BLaER1 (cell line): ENCODE measurements around the gene MIPOL1.
"Not testable (repeated sequence)": the region's sequence is repeated elsewhere in the genome, so short reads cannot be mapped to it uniquely, and the experiment has no call there.

Experiments
- H3K27ac ChIP-seq: shearing (Covaris generic); formaldehyde crosslinking; 2 replicates; pipeline ENCODE4 v1.8.1; 2022
- H3K27me3 ChIP-seq: shearing (Covaris generic); formaldehyde crosslinking; 2 replicates; pipeline ENCODE4 v1.8.1; 2022
- H3K36me3 ChIP-seq: shearing (Covaris generic); formaldehyde crosslinking; 2 replicates; pipeline ENCODE4 v1.8.1; 2022
- H3K4me1 ChIP-seq: shearing (Covaris generic); formaldehyde crosslinking; 2 replicates; pipeline ENCODE4 v1.8.1; 2022
- H3K4me2 ChIP-seq: shearing (Covaris generic); formaldehyde crosslinking; 2 replicates; pipeline ENCODE4 v1.8.1; 2022
- H3K4me3 ChIP-seq: shearing (Covaris generic); formaldehyde crosslinking; 2 replicates; pipeline ENCODE4 v1.8.1; 2022
- H3K9ac ChIP-seq: shearing (Covaris generic); formaldehyde crosslinking; 2 replicates; pipeline ENCODE4 v1.8.1; 2022
- H3K9me3 ChIP-seq: shearing (Covaris generic); formaldehyde crosslinking; 2 replicates; pipeline ENCODE4 v1.8.1; 2022
- H4K20me1 ChIP-seq: shearing (Covaris generic); formaldehyde crosslinking; 2 replicates; pipeline ENCODE4 v1.8.1; 2022
- Cebpa-rat ChIP-seq: shearing (Covaris generic); IDR thresholded peaks from 2 replicates; pipeline ENCODE4 v1.8.1; 2022

Gene MIPOL1

GRCh38 chr14:37434867-37435266 lies 237.1 kb downstream of the MIPOL1 start:
- no peak overlapping the region for H3K27ac ChIP-seq
- no peaks in the 10 kb centered on the region for H3K36me3 ChIP-seq
- H3K4me3 ChIP-seq, result no peak overlapping the region
- no peak overlapping the region for H3K9ac ChIP-seq
- no peaks in the 10 kb centered on the region for H3K27me3 ChIP-seq
- TF ChIP-seq Cebpa-rat, result no peak
- H3K4me2 ChIP-seq, result no peak overlapping the region
- no peaks in the 10 kb centered on the region for H4K20me1 ChIP-seq
- H3K9me3 ChIP-seq, result no peaks in the 10 kb centered on the region
- no peaks in the 10 kb centered on the region for H3K4me1 ChIP-seq

- no peak for TF ChIP-seq Cebpa-rat
- Histone ChIP-seq H3K4me2 (no peak overlapping the region), H3K27ac (no peak overlapping the region)
These were observed 238.8 kb downstream of the MIPOL1 start for GRCh38 chr14:37436519-37436918.

GRCh38 chr14:37437490-37437889 lies 239.8 kb downstream of the MIPOL1 start:
- Histone ChIP-seq H3K9ac (no peak overlapping the region), H3K36me3 (no peaks in the 10 kb centered on the region), H3K4me1 (no peaks in the 10 kb centered on the region), H3K27ac (no peak overlapping the region), H3K4me2 (no peak overlapping the region), H3K9me3 (no peaks in the 10 kb centered on the region), H4K20me1 (no peaks in the 10 kb centered on the region), H3K4me3 (no peak overlapping the region), H3K27me3 (no peaks in the 10 kb centered on the region)
- TF ChIP-seq Cebpa-rat, result no peak

More at GRCh38 chr14:37436519-37436918, 238.8 kb downstream of the MIPOL1 start:
- H3K36me3 ChIP-seq, result no peaks in the 10 kb centered on the region
- H4K20me1 ChIP-seq, result no peaks in the 10 kb centered on the region
- no peaks in the 10 kb centered on the region for H3K9me3 ChIP-seq
- no peak overlapping the region for H3K4me3 ChIP-seq
- H3K4me1 ChIP-seq, result no peaks in the 10 kb centered on the region
- H3K9ac ChIP-seq, result no peak overlapping the region
- no peaks in the 10 kb centered on the region for H3K27me3 ChIP-seq

- H3K9ac ChIP-seq, result no peak overlapping the region
- H3K4me2 ChIP-seq, result no peak overlapping the region
- no peaks in the 10 kb centered on the region for H3K4me1 ChIP-seq
- no peak for TF ChIP-seq Cebpa-rat
- H3K36me3 ChIP-seq, result no peaks in the 10 kb centered on the region
- H3K27me3 ChIP-seq, result no peaks in the 10 kb centered on the region
- no peaks in the 10 kb centered on the region for H3K9me3 ChIP-seq
- H4K20me1 ChIP-seq, result no peaks in the 10 kb centered on the region
- no peak overlapping the region for H3K27ac ChIP-seq
- H3K4me3 ChIP-seq, result no peak overlapping the region
These were observed 240.7 kb downstream of the MIPOL1 start for GRCh38 chr14:37438444-37438843.

- TF ChIP-seq Cebpa-rat, result no peak
These were observed 245.7 kb downstream of the MIPOL1 start for GRCh38 chr14:37443461-37443860.

GRCh38 chr14:37447883-37448391 lies 250.2 kb downstream of the MIPOL1 start:
- Histone ChIP-seq H3K4me3 (no peak overlapping the region), H3K4me1 (peaks cover 6% of the 10 kb centered on the region), H3K27me3 (no peaks in the 10 kb centered on the region), H3K9ac (no peak overlapping the region), H3K4me2 (peak overlapping the region; percentile 26; the same call in 1 of the 2 replicates), H3K9me3 (no peaks in the 10 kb centered on the region), H3K27ac (no peak overlapping the region), H3K36me3 (no peaks in the 10 kb centered on the region), H4K20me1 (no peaks in the 10 kb centered on the region)
- no peak for TF ChIP-seq Cebpa-rat

More at GRCh38 chr14:37443461-37443860, 245.7 kb downstream of the MIPOL1 start:
- no peak overlapping the region for H3K27ac ChIP-seq
- no peak overlapping the region for H3K9ac ChIP-seq
- peaks cover 6% of the 10 kb centered on the region for H3K4me1 ChIP-seq
- no peak overlapping the region for H3K4me3 ChIP-seq
- H3K27me3 ChIP-seq, result no peaks in the 10 kb centered on the region
- no peaks in the 10 kb centered on the region for H3K9me3 ChIP-seq
- no peak overlapping the region for H3K4me2 ChIP-seq
- no peaks in the 10 kb centered on the region for H3K36me3 ChIP-seq
- no peaks in the 10 kb centered on the region for H4K20me1 ChIP-seq

GRCh38 chr14:37452323-37452722 lies 254.6 kb downstream of the MIPOL1 start:
- no peak for TF ChIP-seq Cebpa-rat
- Histone ChIP-seq H3K4me1 (peaks cover 6% of the 10 kb centered on the region), H3K27me3 (no peaks in the 10 kb centered on the region), H3K9me3 (no peaks in the 10 kb centered on the region), H3K27ac (no peak overlapping the region), H3K4me2 (no peak overlapping the region), H3K9ac (no peak overlapping the region), H4K20me1 (no peaks in the 10 kb centered on the region), H3K36me3 (no peaks in the 10 kb centered on the region), H3K4me3 (no peak overlapping the region)

GRCh38 chr14:37453985-37454384 lies 256.2 kb downstream of the MIPOL1 start:
- Histone ChIP-seq H3K4me1 (no peaks in the 10 kb centered on the region), H3K4me3 (no peak overlapping the region), H3K27ac (no peak overlapping the region), H3K4me2 (no peak overlapping the region), H4K20me1 (no peaks in the 10 kb centered on the region), H3K27me3 (no peaks in the 10 kb centered on the region), H3K9me3 (no peaks in the 10 kb centered on the region), H3K9ac (no peak overlapping the region), H3K36me3 (no peaks in the 10 kb centered on the region)
- no peak for TF ChIP-seq Cebpa-rat

- peaks cover 18% of the 10 kb centered on the region for H3K9me3 ChIP-seq
- no peaks in the 10 kb centered on the region for H3K4me1 ChIP-seq
- no peak overlapping the region for H3K9ac ChIP-seq
- no peak overlapping the region for H3K4me2 ChIP-seq
- no peak overlapping the region for H3K4me3 ChIP-seq
- no peaks in the 10 kb centered on the region for H3K36me3 ChIP-seq
- no peak overlapping the region for H3K27ac ChIP-seq
- no peaks in the 10 kb centered on the region for H4K20me1 ChIP-seq
- H3K27me3 ChIP-seq, result no peaks in the 10 kb centered on the region
- no peak for TF ChIP-seq Cebpa-rat
These were observed 259.6 kb downstream of the MIPOL1 start for GRCh38 chr14:37457334-37457733.

GRCh38 chr14:37462426-37462825 lies 264.7 kb downstream of the MIPOL1 start:
- not testable (repeated sequence) for H3K9ac ChIP-seq

More at GRCh38 chr14:37462426-37462825, 264.7 kb downstream of the MIPOL1 start:
- H3K36me3 ChIP-seq, H3K4me2 ChIP-seq, H3K27ac ChIP-seq, H4K20me1 ChIP-seq, H3K27me3 ChIP-seq, H3K4me1 ChIP-seq, H3K4me3 ChIP-seq: not testable (repeated sequence)
- H3K9me3 ChIP-seq, result peaks cover 26% of the 10 kb centered on the region
